IMR-90 (cell line): Measurements from ENCODE around the gene AHCYL1. TPM values are rescaled to one million over a fixed set of nuclear protein-coding genes. Genes with fewer than 3 reads are reported as not detected.

ENCODE experiments used
- ATAC-seq: fragments of 200-7000 bp; cut with Tn5 transposase; 2 replicates; pipeline ENCODE4 v1.9.1; 2020; ENCODE audit warnings: low read depth, mild to moderate bottlenecking, moderate library complexity
- BruUV-seq: library from RNA; stranded (reverse); fragments of 400-500 nt; replicated peaks from 2 replicates; lab custom pipeline; 2021; lab: Mats Ljungman, UMichigan
- CTCF ChIA-PET: fragments of 300-600 bp; formaldehyde crosslinking; extraction: SDS; loops from one replicate; lab custom pipeline; 2021; ENCODE audit warnings: antibody characterized with exemption; lab: Yijun Ruan, JAX
- POLR2A ChIA-PET: fragments of 300-600 bp; sonication (Branson Sonifier 250); formaldehyde crosslinking; loops from one replicate; lab custom pipeline; 2022; ENCODE audit warnings: antibody characterized with exemption; ENCODE audit not compliant: unreplicated experiment; lab: Charles Lee
- DNase-seq: peaks from one replicate; pipeline ENCODE4 v3.0.0; 2013
- H2AFZ ChIP-seq: replicated peaks from 2 replicates; pipeline ENCODE3; 2013; ENCODE audit warnings: low read length, mild to moderate bottlenecking; ENCODE audit not compliant: poor library complexity
- H2AK5ac ChIP-seq: 2 replicates; pipeline ENCODE4 v1.6.1; 2013; ENCODE audit warnings: low read depth, low read length, inconsistent platforms
- H2AK9ac ChIP-seq: replicated peaks from 2 replicates; pipeline ENCODE3; 2013; ENCODE audit warnings: mild to moderate bottlenecking, low read depth, low read length, moderate library complexity; ENCODE audit not compliant: poor library complexity
- H2BK120ac ChIP-seq: 2 replicates; pipeline ENCODE4 v1.6.1; 2013; ENCODE audit warnings: low read depth, low read length, inconsistent platforms
- H2BK15ac ChIP-seq: 3 replicates; pipeline ENCODE4 v1.6.1; 2013; ENCODE audit warnings: low read depth, low read length, inconsistent platforms
- H2BK20ac ChIP-seq: 2 replicates; pipeline ENCODE4 v1.6.1; 2013; ENCODE audit warnings: low read depth, mild to moderate bottlenecking, inconsistent platforms, low read length, moderate library complexity
- H2BK5ac ChIP-seq: 2 replicates; pipeline ENCODE4 v1.6.1; 2013; ENCODE audit warnings: mild to moderate bottlenecking, low read depth, low read length, inconsistent platforms; ENCODE audit not compliant: poor library complexity, severe bottlenecking
- H3K14ac ChIP-seq: replicated peaks from 2 replicates; pipeline ENCODE4 v1.6.1; 2013; ENCODE audit warnings: low read depth, low read length, inconsistent platforms
- H3K18ac ChIP-seq: 2 replicates; pipeline ENCODE4 v1.6.1; 2013; ENCODE audit warnings: low read depth, low read length, control low read depth
- H3K23ac ChIP-seq: 2 replicates; pipeline ENCODE4 v1.6.1; 2013; ENCODE audit warnings: low read depth, low read length, inconsistent platforms
- H3K27ac ChIP-seq: 2 replicates; pipeline ENCODE4 v1.5.1; 2013; ENCODE audit warnings: mild to moderate bottlenecking, control low read depth, low read length; ENCODE audit not compliant: insufficient read depth
- H3K27me3 ChIP-seq: 2 replicates; pipeline ENCODE4 v1.6.1; 2013; ENCODE audit warnings: low read length; ENCODE audit not compliant: control insufficient read depth, insufficient read depth
- H3K36me3 ChIP-seq: 2 replicates; pipeline ENCODE4 v1.6.1; 2013; ENCODE audit warnings: low read length, mixed read lengths; ENCODE audit not compliant: control insufficient read depth, insufficient read depth
- H3K4ac ChIP-seq: 2 replicates; pipeline ENCODE4 v1.6.1; 2013; ENCODE audit warnings: low read depth, low read length, inconsistent platforms
- H3K4me1 ChIP-seq: 2 replicates; pipeline ENCODE4 v1.6.1; 2013; ENCODE audit warnings: low read length, mixed read lengths; ENCODE audit not compliant: control insufficient read depth, insufficient read depth
- H3K4me2 ChIP-seq: 2 replicates; pipeline ENCODE4 v1.6.1; 2013; ENCODE audit warnings: low read depth, mild to moderate bottlenecking, control low read depth, low read length, moderate library complexity
- H3K4me3 ChIP-seq: 2 replicates; pipeline ENCODE4 v1.5.1; 2013; ENCODE audit warnings: low read depth, mild to moderate bottlenecking, control low read depth, low read length, moderate library complexity; ENCODE audit not compliant: insufficient read depth
- H3K56ac ChIP-seq: 2 replicates; pipeline ENCODE4 v1.6.1; 2013; ENCODE audit warnings: low read length, inconsistent platforms; ENCODE audit not compliant: insufficient read depth; ENCODE audit errors: extremely low read depth
- H3K79me1 ChIP-seq, 2 experiments: 2 replicates each; pipeline ENCODE4 v1.6.1; 2013; ENCODE audit warnings: low read length in 2 of 2, inconsistent platforms in 1 of 2, low read depth in 1 of 2
- H3K9ac ChIP-seq: 2 replicates; pipeline ENCODE4 v1.6.1; 2013; ENCODE audit warnings: low read depth, low read length, control low read depth
- H3K9me1 ChIP-seq: 2 replicates; pipeline ENCODE4 v1.6.1; 2013; ENCODE audit warnings: low read length, inconsistent platforms; ENCODE audit not compliant: insufficient read depth
- H3K9me3 ChIP-seq: 2 replicates; pipeline ENCODE4 v1.6.1; 2013; ENCODE audit warnings: low read length; ENCODE audit not compliant: control insufficient read depth, insufficient read depth
- H4K20me1 ChIP-seq: 2 replicates; pipeline ENCODE4 v1.6.1; 2013; ENCODE audit warnings: low read length, inconsistent platforms; ENCODE audit not compliant: insufficient read depth
- H4K5ac ChIP-seq: 2 replicates; pipeline ENCODE4 v1.6.1; 2013; ENCODE audit warnings: mild to moderate bottlenecking, low read depth, low read length, control low read depth
- H4K8ac ChIP-seq, 2 experiments: 2 replicates each; pipeline ENCODE4 v1.6.1; 2013; ENCODE audit warnings: low read depth in 2 of 2, low read length in 2 of 2, control low read depth in 1 of 2, inconsistent platforms in 1 of 2
- H4K91ac ChIP-seq: 2 replicates; pipeline ENCODE4 v1.6.1; 2013; ENCODE audit warnings: low read depth, low read length, inconsistent platforms; ENCODE audit not compliant: insufficient read depth
- BHLHE40 ChIP-seq: fragments of 150-350 bp; IDR thresholded peaks from 2 replicates; pipeline ENCODE4 v1.6.1; 2016; ENCODE audit warnings: mild to moderate bottlenecking, low read depth, low read length
- CEBPB ChIP-seq: IDR thresholded peaks from 2 replicates; pipeline ENCODE4 v1.6.1; 2012; ENCODE audit warnings: low read depth, low read length, improper control_type of control experiment
- CHD1 ChIP-seq: IDR thresholded peaks from 2 replicates; pipeline ENCODE4 v1.6.1; 2012; ENCODE audit warnings: low read depth, low read length, improper control_type of control experiment
- CTCF ChIP-seq: conservative IDR thresholded peaks from 2 replicates; pipeline ENCODE4 v1.5.1; 2012; ENCODE audit warnings: mild to moderate bottlenecking, low read depth, low read length, improper control_type of control experiment
- FOS ChIP-seq: fragments of 150-350 bp; IDR thresholded peaks from 2 replicates; pipeline ENCODE4 v1.6.1; 2016; ENCODE audit warnings: low read depth, low read length
- MAFK ChIP-seq: IDR thresholded peaks from 2 replicates; pipeline ENCODE4 v1.6.1; 2012; ENCODE audit warnings: low read depth, low read length, improper control_type of control experiment
- MAZ ChIP-seq: IDR thresholded peaks from 2 replicates; pipeline ENCODE4 v1.6.1; 2012; ENCODE audit warnings: low read depth, mild to moderate bottlenecking, low read length, improper control_type of control experiment, moderate library complexity, borderline replicate concordance
- MXI1 ChIP-seq: IDR thresholded peaks from 2 replicates; pipeline ENCODE4 v1.6.1; 2012; ENCODE audit warnings: low read depth, mild to moderate bottlenecking, low read length, moderate library complexity, borderline replicate concordance
- NFE2L2 ChIP-seq: fragments of 150-350 bp; IDR thresholded peaks from 2 replicates; pipeline ENCODE4 v1.6.1; 2016; ENCODE audit warnings: low read depth, mild to moderate bottlenecking, low read length
- POLR2A ChIP-seq: IDR thresholded peaks from 2 replicates; pipeline ENCODE4 v1.6.1; 2012; ENCODE audit warnings: mild to moderate bottlenecking, low read depth, low read length
- RAD21 ChIP-seq: IDR thresholded peaks from 2 replicates; pipeline ENCODE4 v1.6.1; 2012; ENCODE audit warnings: low read length, improper control_type of control experiment
- RCOR1 ChIP-seq: IDR thresholded peaks from 2 replicates; pipeline ENCODE4 v1.6.1; 2012; ENCODE audit warnings: mild to moderate bottlenecking, low read length, improper control_type of control experiment; ENCODE audit not compliant: insufficient replicate concordance
- RFX5 ChIP-seq: IDR thresholded peaks from 2 replicates; pipeline ENCODE4 v1.8.0; 2012; ENCODE audit warnings: low read depth, mild to moderate bottlenecking, low read length, moderate library complexity
- SMC3 ChIP-seq: fragments of 150-350 bp; IDR thresholded peaks from 2 replicates; pipeline ENCODE4 v1.6.1; 2016; ENCODE audit warnings: low read depth, mild to moderate bottlenecking, antibody characterized with exemption, low read length, moderate library complexity
- WGBS, 2 experiments: methylation state at CpG; one replicate each; pipeline versions ENCODE4 v1.1.5 to v1.1.7; 2013; ENCODE audit warnings: missing lambda C conversion rate in 2 of 2; ENCODE audit not compliant: insufficient read length in 1 of 2; ENCODE audit errors: extremely low coverage in 2 of 2; 5-methylcytosine and 5-hydroxymethylcytosine counted together
- dilution Hi-C: fragments of 300-500 bp; cut with HindIII; formaldehyde crosslinking; loops from one replicate; pipeline ENCODE4 v1.14.3; 2018; ENCODE audit warnings: low sequenced_read_pairs; ENCODE audit not compliant: unreplicated experiment
- in situ Hi-C: fragments of 300-500 bp; cut with MboI; formaldehyde crosslinking; loops from 3 replicates; pipeline ENCODE4 v1.14.3; 2019; ENCODE audit warnings: low sequenced_read_pairs, inconsistent platforms, mixed read lengths
- intact Hi-C: fragments of 100-400 bp; cut with micrococcal nuclease; formaldehyde crosslinking; loops from 2 replicates; pipeline ENCODE4 v1.10.0; 2022
- polyA plus RNA-seq, 3 experiments: library from polyadenylated mRNA; depleted of rRNA; stranded (reverse); fragments of >200 nt; gene quantifications; 2 replicates each; pipeline ENCODE4 v1.2.3, GENCODE V29; 2012; ENCODE audit warnings: low replicate concordance in 1 of 3
- total RNA-seq: library from RNA; depleted of rRNA; stranded (reverse); fragments of >200 nt; gene quantifications from 2 replicates; pipeline ENCODE4 v1.2.3, GENCODE V29; 2012
- TF ChIP-seq, protein P1 (sequence below): fragments of 150-350 bp; IDR thresholded peaks from 2 replicates; pipeline ENCODE4 v1.6.1; 2017; ENCODE audit warnings: mild to moderate bottlenecking, antibody characterized with exemption, low read length, low read depth
- TF ChIP-seq, protein P2 (sequence below): fragments of 150-350 bp; IDR thresholded peaks from 2 replicates; pipeline ENCODE4 v1.6.1; 2016; ENCODE audit warnings: low read depth, mild to moderate bottlenecking, low read length, moderate library complexity, borderline replicate concordance

The AHCYL1 gene
- total and polyA plus RNA-seq, 2 of the 4 experiments (the other 2 are of a cell fraction), result 75.1 to 76.0 TPM

- H2AK9ac ChIP-seq, result no peak overlapping the region
- no peak overlapping the region for H3K9ac ChIP-seq
- H2BK15ac ChIP-seq, result no peak overlapping the region
- peaks cover 2% of the 10 kb centered on the region; the same call in 1 of the 2 replicates for H3K4me1 ChIP-seq
- H4K20me1 ChIP-seq, result peaks cover 14% of the 10 kb centered on the region
- H2BK20ac ChIP-seq, result no peak overlapping the region
- H3K23ac ChIP-seq, result no peak overlapping the region
- ATAC-seq (no peak), DNase-seq (no peak)
- H2AFZ ChIP-seq, result no peak overlapping the region
- no peak overlapping the region for H3K4me2 ChIP-seq
- no peak overlapping the region for H3K4me3 ChIP-seq
- peak overlapping the region; percentile 70 for H4K5ac ChIP-seq
- no peak for TF ChIP-seq SMC3
- no peak for TF ChIP-seq NFE2L2
- TF ChIP-seq, protein P1, sequence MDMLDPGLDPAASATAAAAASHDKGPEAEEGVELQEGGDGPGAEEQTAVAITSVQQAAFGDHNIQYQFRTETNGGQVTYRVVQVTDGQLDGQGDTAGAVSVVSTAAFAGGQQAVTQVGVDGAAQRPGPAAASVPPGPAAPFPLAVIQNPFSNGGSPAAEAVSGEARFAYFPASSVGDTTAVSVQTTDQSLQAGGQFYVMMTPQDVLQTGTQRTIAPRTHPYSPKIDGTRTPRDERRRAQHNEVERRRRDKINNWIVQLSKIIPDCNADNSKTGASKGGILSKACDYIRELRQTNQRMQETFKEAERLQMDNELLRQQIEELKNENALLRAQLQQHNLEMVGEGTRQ, result no peak
- TF ChIP-seq CEBPB, result no peak
- TF ChIP-seq RAD21, result no peak
- TF ChIP-seq BHLHE40, result no peak
- TF ChIP-seq POLR2A, result no peak
- TF ChIP-seq, protein P2, sequence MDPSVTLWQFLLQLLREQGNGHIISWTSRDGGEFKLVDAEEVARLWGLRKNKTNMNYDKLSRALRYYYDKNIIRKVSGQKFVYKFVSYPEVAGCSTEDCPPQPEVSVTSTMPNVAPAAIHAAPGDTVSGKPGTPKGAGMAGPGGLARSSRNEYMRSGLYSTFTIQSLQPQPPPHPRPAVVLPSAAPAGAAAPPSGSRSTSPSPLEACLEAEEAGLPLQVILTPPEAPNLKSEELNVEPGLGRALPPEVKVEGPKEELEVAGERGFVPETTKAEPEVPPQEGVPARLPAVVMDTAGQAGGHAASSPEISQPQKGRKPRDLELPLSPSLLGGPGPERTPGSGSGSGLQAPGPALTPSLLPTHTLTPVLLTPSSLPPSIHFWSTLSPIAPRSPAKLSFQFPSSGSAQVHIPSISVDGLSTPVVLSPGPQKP, result no peak
- TF ChIP-seq RFX5, result no peak
- no peak for TF ChIP-seq FOS
- TF ChIP-seq RCOR1, result no peak
- TF ChIP-seq MXI1, result no peak
- TF ChIP-seq MAZ, result no peak
- TF ChIP-seq CTCF, result no peak
- TF ChIP-seq MAFK, result no peak
- no peak for TF ChIP-seq CHD1
- H3K4ac ChIP-seq, result no peak overlapping the region
- H3K14ac ChIP-seq, result no peak overlapping the region
- WGBS, 2 experiments, result no CpG with 5 or more reads among the region's 5 CpGs
- POLR2A ChIA-PET, result no interaction called here
- peak overlapping the region; percentile 59 to 94 for H4K8ac ChIP-seq
- no peak overlapping the region for H3K27ac ChIP-seq
- intact Hi-C loops, result loop anchor here (5.0 kb wide), 1 partner anchor 429 kb away; no protein-coding TSS in a partner anchor
- H3K18ac ChIP-seq, result no peak overlapping the region
- no peak overlapping the region for H4K91ac ChIP-seq
- in situ Hi-C loops, result no loop called here
- H3K27me3 ChIP-seq, result no peaks in the 10 kb centered on the region
- dilution Hi-C loops, result no loop called here
- H3K36me3 ChIP-seq, result peaks cover 5% of the 10 kb centered on the region
- no peak overlapping the region for H2BK120ac ChIP-seq
- H3K56ac ChIP-seq, result no peak overlapping the region
- H3K9me3 ChIP-seq, result no peaks in the 10 kb centered on the region
- H2BK5ac ChIP-seq, result no peak overlapping the region
- no peak overlapping the region for H2AK5ac ChIP-seq
- CTCF ChIA-PET, result no interaction called here
- no TSS peak for BruUV-seq
- H3K79me1 ChIP-seq, result peaks cover 17 to 32% of the 10 kb centered on the region in 2 experiments
- H3K9me1 ChIP-seq, result peaks cover 8% of the 10 kb centered on the region
Observed at GRCh38 chr1:110033421-110033820, 48.9 kb downstream of the AHCYL1 start.
